ENCODE data around the gene DLEU7. TPM values are rescaled to one million over a fixed set of nuclear protein-coding genes. Genes with fewer than 3 reads are reported as not detected.

The DLEU7 gene
- total RNA-seq, 1 experiment from 2014 or later, result 1.5 TPM

GRCh38 chr13:50788551-50789210 lies 54.8 kb downstream of the DLEU7 start:
- no peaks in the 10 kb centered on the region for H3K9me3 ChIP-seq (ENCODE audit: control insufficient read depth, low read depth, low read length)
- Mint-ChIP-seq H3K4me3 (no peak overlapping the region), H3K36me3 (ENCODE audit: insufficient read depth in 1 of 3, low read depth in 3 of 3) (peaks cover 0 to 3% (median 2%) of the 10 kb centered on the region in 3 experiments; a peak in 2 of 7 replicates), H3K27ac (peak overlapping the region in 1 of 3 experiments; percentile 42; a peak in 1 of 7 replicates), H3K4me1 (peaks cover 16 to 20% of the 10 kb centered on the region in 2 experiments), H3K9me3 (peaks cover 0 to 3% of the 10 kb centered on the region in 2 experiments; a peak in 1 of 5 replicates), H3K27me3 (ENCODE audit: low read depth) (peaks cover 5% of the 10 kb centered on the region)
- no peak overlapping the region for H3K9ac ChIP-seq (ENCODE audit: extremely low read depth, insufficient read length, low read length)
- H3K79me2 ChIP-seq (ENCODE audit: insufficient read depth, low read length), result 0 out of 2 replicates have a peak, but pooled peaks cover 1% of the 10 kb centered on the region
- H3K27me3 ChIP-seq (ENCODE audit: insufficient read depth, low read length), result no peaks in the 10 kb centered on the region
- no peak overlapping the region for H3K27ac ChIP-seq (ENCODE audit: insufficient read length, low read depth, low read length)
- H2AFZ ChIP-seq (ENCODE audit: low read length), result no peak overlapping the region
- no CpG with 5 or more reads among the region's 14 CpGs for WGBS (ENCODE audit: extremely low coverage, insufficient read length, low lambda C conversion rate)
- H2BK20ac ChIP-seq (ENCODE audit: low read depth, low read length, poor library complexity, severe bottlenecking), result no peak overlapping the region
- no peak overlapping the region for H3K4me2 ChIP-seq (ENCODE audit: insufficient read depth, insufficient read length, low read length)
- H4K20me1 ChIP-seq (ENCODE audit: control insufficient read depth, insufficient read depth, insufficient read length), result no peaks in the 10 kb centered on the region
- H4K5ac ChIP-seq (ENCODE audit: insufficient read length, low read depth, low read length), result no peak overlapping the region
- no peak overlapping the region for H2BK120ac ChIP-seq (ENCODE audit: low read depth, low read length, poor library complexity, severe bottlenecking)
- H2AK5ac ChIP-seq (ENCODE audit: insufficient read length, low read length), result no peak overlapping the region
- peaks cover 6% of the 10 kb centered on the region; the same call in 1 of the 2 replicates for H3K4me1 ChIP-seq (ENCODE audit: insufficient read depth, low read length)
- DNase-seq, result no peak
- H3K79me1 ChIP-seq (ENCODE audit: insufficient read depth, low read depth, low read length, poor library complexity, severe bottlenecking), result no peaks in the 10 kb centered on the region
- H3K14ac ChIP-seq (ENCODE audit: insufficient read depth, low read length), result no peak overlapping the region
- H3T11ph ChIP-seq (ENCODE audit: low read length), result no peak overlapping the region
- TF ChIP-seq, protein P1, sequence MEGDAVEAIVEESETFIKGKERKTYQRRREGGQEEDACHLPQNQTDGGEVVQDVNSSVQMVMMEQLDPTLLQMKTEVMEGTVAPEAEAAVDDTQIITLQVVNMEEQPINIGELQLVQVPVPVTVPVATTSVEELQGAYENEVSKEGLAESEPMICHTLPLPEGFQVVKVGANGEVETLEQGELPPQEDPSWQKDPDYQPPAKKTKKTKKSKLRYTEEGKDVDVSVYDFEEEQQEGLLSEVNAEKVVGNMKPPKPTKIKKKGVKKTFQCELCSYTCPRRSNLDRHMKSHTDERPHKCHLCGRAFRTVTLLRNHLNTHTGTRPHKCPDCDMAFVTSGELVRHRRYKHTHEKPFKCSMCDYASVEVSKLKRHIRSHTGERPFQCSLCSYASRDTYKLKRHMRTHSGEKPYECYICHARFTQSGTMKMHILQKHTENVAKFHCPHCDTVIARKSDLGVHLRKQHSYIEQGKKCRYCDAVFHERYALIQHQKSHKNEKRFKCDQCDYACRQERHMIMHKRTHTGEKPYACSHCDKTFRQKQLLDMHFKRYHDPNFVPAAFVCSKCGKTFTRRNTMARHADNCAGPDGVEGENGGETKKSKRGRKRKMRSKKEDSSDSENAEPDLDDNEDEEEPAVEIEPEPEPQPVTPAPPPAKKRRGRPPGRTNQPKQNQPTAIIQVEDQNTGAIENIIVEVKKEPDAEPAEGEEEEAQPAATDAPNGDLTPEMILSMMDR (conservative IDR thresholded peaks at IDR 0.05), result no peak
- H3K56ac ChIP-seq (ENCODE audit: insufficient read length, low read depth, low read length), result no peak overlapping the region
- no peak overlapping the region for H4K91ac ChIP-seq (ENCODE audit: insufficient read length, low read depth, low read length)
- H2BK15ac ChIP-seq (ENCODE audit: low read depth, low read length), result no peak overlapping the region
- H2BK12ac ChIP-seq (ENCODE audit: insufficient read length, low read depth, low read length), result no peak overlapping the region
- H2BK5ac ChIP-seq (ENCODE audit: insufficient read length, low read length), result no peak overlapping the region
- H4K8ac ChIP-seq (replicated peaks; ENCODE audit: insufficient read length, low read depth, low read length), result no peak overlapping the region
- no peak overlapping the region for H3K18ac ChIP-seq (ENCODE audit: insufficient read length, low read depth, low read length)
- H3K23me2 ChIP-seq (ENCODE audit: insufficient read length, low read depth, low read length, poor library complexity, severe bottlenecking), result no peaks in the 10 kb centered on the region
- H3K4ac ChIP-seq (ENCODE audit: low read depth, low read length), result no peak overlapping the region
- H3K23ac ChIP-seq (ENCODE audit: insufficient read length, low read depth, low read length), result no peak overlapping the region

All from H9 (cell line).